GM21447 (cell line): Measurements from ENCODE around the gene LY9.

Source experiments
- ATAC-seq: cut with Tn5 transposase; IDR thresholded peaks from one replicate; pipeline ENCODE4 v1.9.1; 2021; ENCODE audit not compliant: unreplicated experiment

LY9 gene

GRCh38 chr1:160800645-160801408 lies 4.9 kb downstream of the LY9 start:
- no peak for ATAC-seq

- no peak for ATAC-seq
Observed at GRCh38 chr1:160801836-160802580, 6.0 kb downstream of the LY9 start.

- ATAC-seq: no peak
Observed at GRCh38 chr1:160806109-160806665, 10.2 kb downstream of the LY9 start.

- ATAC-seq: no peak
Observed at GRCh38 chr1:160806784-160807183, 10.8 kb downstream of the LY9 start.

GRCh38 chr1:160807247-160807646 lies 11.3 kb downstream of the LY9 start:
- no peak for ATAC-seq

GRCh38 chr1:160807738-160808137 lies 11.8 kb downstream of the LY9 start:
- ATAC-seq: no peak

GRCh38 chr1:160808289-160808688 lies 12.3 kb downstream of the LY9 start:
- ATAC-seq: no peak

GRCh38 chr1:160810486-160810885 lies 14.5 kb downstream of the LY9 start:
- no peak for ATAC-seq

- ATAC-seq: no peak
Observed at GRCh38 chr1:160811147-160811546, 15.2 kb downstream of the LY9 start.

GRCh38 chr1:160813215-160813614 lies 17.2 kb downstream of the LY9 start:
- ATAC-seq: no peak

GRCh38 chr1:160814316-160814715 lies 18.3 kb downstream of the LY9 start:
- ATAC-seq: no peak

GRCh38 chr1:160814856-160815255 lies 18.9 kb downstream of the LY9 start:
- ATAC-seq: no peak

- ATAC-seq: no peak
Observed at GRCh38 chr1:160818207-160818937, 22.4 kb downstream of the LY9 start.

GRCh38 chr1:160819186-160819585 lies 23.2 kb downstream of the LY9 start:
- no peak for ATAC-seq

- ATAC-seq: no peak
Observed at GRCh38 chr1:160821627-160822026, 25.7 kb downstream of the LY9 start.

- ATAC-seq: no peak
Observed at GRCh38 chr1:160823296-160823695, 27.3 kb downstream of the LY9 start.

- no peak for ATAC-seq
Observed at GRCh38 chr1:160826546-160826945, 30.6 kb downstream of the LY9 start.

- no peak for ATAC-seq
Observed at GRCh38 chr1:160827418-160827817, 31.4 kb downstream of the LY9 start.

GRCh38 chr1:160829766-160830165 lies 33.8 kb downstream of the LY9 start:
- ATAC-seq: no peak

GRCh38 chr1:160830321-160831153 lies 34.6 kb downstream of the LY9 start:
- peak; percentile 51 for ATAC-seq
